ENCODE measurements around the gene MGME1. TPM values are rescaled to one million over a fixed set of nuclear protein-coding genes. Genes with fewer than 3 reads are reported as not detected.

The MGME1 gene
- total RNA-seq, 2 experiments from 2014 or later: 28.2 to 30.5 TPM

DNA sequence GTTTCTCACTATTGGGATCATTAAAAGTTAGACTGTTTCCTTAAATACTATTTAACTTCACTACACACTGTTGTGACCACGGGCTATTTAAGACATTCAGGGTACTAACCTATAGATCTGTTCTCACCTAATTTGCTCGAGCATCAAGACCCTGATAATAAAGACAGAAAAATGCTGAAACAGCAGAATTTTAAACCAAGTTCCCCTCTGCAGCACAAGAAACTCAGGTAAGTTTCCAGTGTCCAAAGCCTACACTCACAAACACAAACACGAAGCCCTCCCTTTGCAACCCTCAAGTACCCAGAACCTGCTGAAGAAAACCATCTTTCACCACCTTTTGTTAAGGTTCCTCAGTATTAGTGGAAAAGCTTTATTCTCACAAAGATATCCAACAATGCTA, 4.2 kb upstream of the MGME1 start:
- H3K27me3 Mint-ChIP-seq: no peaks in the 10 kb centered on the region
- H3K27ac Mint-ChIP-seq: peak overlapping the region; percentile 92
- DNase-seq: no peak
- peak overlapping the region; percentile 92 for H3K4me3 Mint-ChIP-seq
- peaks cover 78% of the 10 kb centered on the region for H3K36me3 Mint-ChIP-seq (ENCODE audit: low read depth)
- ChIA-PET POLR2A (interaction anchor here (0.7 to 4.4 kb wide), 4 partner anchors 8 to 173 kb away, joined by 3 to 36 read pairs (median 8); partner anchors contain the start of genes KAT14 and PET117), CTCF (interaction anchor here (1.2 to 2.6 kb wide), 4 partner anchors 9 to 66 kb away, joined by 3 to 6 read pairs (median 4); no protein-coding TSS in a partner anchor)
- TF ChIP-seq, protein P1, sequence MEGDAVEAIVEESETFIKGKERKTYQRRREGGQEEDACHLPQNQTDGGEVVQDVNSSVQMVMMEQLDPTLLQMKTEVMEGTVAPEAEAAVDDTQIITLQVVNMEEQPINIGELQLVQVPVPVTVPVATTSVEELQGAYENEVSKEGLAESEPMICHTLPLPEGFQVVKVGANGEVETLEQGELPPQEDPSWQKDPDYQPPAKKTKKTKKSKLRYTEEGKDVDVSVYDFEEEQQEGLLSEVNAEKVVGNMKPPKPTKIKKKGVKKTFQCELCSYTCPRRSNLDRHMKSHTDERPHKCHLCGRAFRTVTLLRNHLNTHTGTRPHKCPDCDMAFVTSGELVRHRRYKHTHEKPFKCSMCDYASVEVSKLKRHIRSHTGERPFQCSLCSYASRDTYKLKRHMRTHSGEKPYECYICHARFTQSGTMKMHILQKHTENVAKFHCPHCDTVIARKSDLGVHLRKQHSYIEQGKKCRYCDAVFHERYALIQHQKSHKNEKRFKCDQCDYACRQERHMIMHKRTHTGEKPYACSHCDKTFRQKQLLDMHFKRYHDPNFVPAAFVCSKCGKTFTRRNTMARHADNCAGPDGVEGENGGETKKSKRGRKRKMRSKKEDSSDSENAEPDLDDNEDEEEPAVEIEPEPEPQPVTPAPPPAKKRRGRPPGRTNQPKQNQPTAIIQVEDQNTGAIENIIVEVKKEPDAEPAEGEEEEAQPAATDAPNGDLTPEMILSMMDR (IDR thresholded peaks at IDR 0.05): no peak
- no peaks in the 10 kb centered on the region for H3K9me3 Mint-ChIP-seq
- ATAC-seq: no peak
- peaks cover 51% of the 10 kb centered on the region for H3K4me1 Mint-ChIP-seq (ENCODE audit: low read depth)
- intact Hi-C loops (cut with micrococcal nuclease): no loop called here

GRCh38 chr20:17965042-17965697, 3.6 kb upstream of the MGME1 start:
- ChIA-PET CTCF (interaction anchor here (0.9 to 4.0 kb wide), 7 partner anchors 9 to 67 kb away, joined by 3 to 10 read pairs (median 3); no protein-coding TSS in a partner anchor), POLR2A (interaction anchor here (0.5 to 4.4 kb wide), 9 partner anchors 9 to 394 kb away, joined by 3 to 36 read pairs (median 3); partner anchors contain the start of genes KAT14 and PET117)
- ATAC-seq: no peak
- DNase-seq: no peak
- H3K9me3 Mint-ChIP-seq: no peaks in the 10 kb centered on the region
- peak overlapping the region; percentile 92 for H3K4me3 Mint-ChIP-seq
- no peaks in the 10 kb centered on the region for H3K27me3 Mint-ChIP-seq
- TF ChIP-seq, protein P1 (IDR thresholded peaks at IDR 0.05): no peak
- peak overlapping the region; percentile 92 for H3K27ac Mint-ChIP-seq
- H3K36me3 Mint-ChIP-seq (ENCODE audit: low read depth): peaks cover 79% of the 10 kb centered on the region
- intact Hi-C loops (cut with micrococcal nuclease): no loop called here
- H3K4me1 Mint-ChIP-seq (ENCODE audit: low read depth): peaks cover 46% of the 10 kb centered on the region

GRCh38 chr20:17966432-17967310, 2.1 kb upstream of the MGME1 start:
- intact Hi-C loops (cut with micrococcal nuclease): no loop called here
- H3K36me3 Mint-ChIP-seq (ENCODE audit: low read depth): peaks cover 81% of the 10 kb centered on the region
- no peaks in the 10 kb centered on the region for H3K9me3 Mint-ChIP-seq
- no peaks in the 10 kb centered on the region for H3K27me3 Mint-ChIP-seq
- H3K4me3 Mint-ChIP-seq: peak overlapping the region; percentile 92
- CTCF ChIA-PET: interaction anchor here (1.0 to 4.0 kb wide), 7 partner anchors 8 to 461 kb away, joined by 3 to 11 read pairs (median 8); partner anchors contain the start of gene RRBP1
- H3K27ac Mint-ChIP-seq: peak overlapping the region; percentile 92
- H3K4me1 Mint-ChIP-seq (ENCODE audit: low read depth): peaks cover 40% of the 10 kb centered on the region
- POLR2A ChIA-PET: interaction anchor here (0.7 to 4.4 kb wide), 9 partner anchors 10 to 426 kb away, joined by 3 to 36 read pairs (median 3); partner anchors contain the start of genes KAT14 and PET117
- TF ChIP-seq, protein P1 (IDR thresholded peaks at IDR 0.05): peak; percentile 38
- no peak for DNase-seq
- ATAC-seq: no peak

GRCh38 chr20:17967521-17968365, 1.1 kb upstream of the MGME1 start:
- ATAC-seq (no peak), DNase-seq (no peak)
- H3K4me3 Mint-ChIP-seq: peak overlapping the region; percentile 92
- H3K27me3 Mint-ChIP-seq: no peaks in the 10 kb centered on the region
- peaks cover 40% of the 10 kb centered on the region for H3K4me1 Mint-ChIP-seq (ENCODE audit: low read depth)
- H3K36me3 Mint-ChIP-seq (ENCODE audit: low read depth): peaks cover 81% of the 10 kb centered on the region
- intact Hi-C loops (cut with micrococcal nuclease): loop anchor here (2.0 kb wide), 1 partner anchor 25 kb away; no protein-coding TSS in a partner anchor
- POLR2A ChIA-PET: interaction anchor here (0.5 to 4.4 kb wide), 12 partner anchors 11 to 540 kb away, joined by 3 to 36 read pairs (median 4); partner anchors contain the start of genes KAT14, PET117 and SEC23B
- peak overlapping the region; percentile 92 for H3K27ac Mint-ChIP-seq
- no peaks in the 10 kb centered on the region for H3K9me3 Mint-ChIP-seq
- TF ChIP-seq, protein P1 (IDR thresholded peaks at IDR 0.05): no peak
- CTCF ChIA-PET: interaction anchor here (1.0 to 4.0 kb wide), 8 partner anchors 9 to 462 kb away, joined by 3 to 11 read pairs (median 6); partner anchors contain the start of gene RRBP1
